Stimulated activated naive CD8-positive, alpha-beta T cell treated with anti-CD3 and anti-CD28 coated beads, Interleukin-15, Interleukin-2, amounts not matched to agents 100 U/mL and 50 U/mL, for 24 hours (primary cell): Measurements from ENCODE around the gene HORMAD2.

ENCODE experiments used
- ATAC-seq: fragments of 150-1000 bp; cut with Tn5 transposase; one replicate; pipeline ENCODE4 v1.10.0; 2021
- DNase-seq: peaks from one replicate; pipeline ENCODE4 v3.0.0; 2021

The HORMAD2 gene

DNA sequence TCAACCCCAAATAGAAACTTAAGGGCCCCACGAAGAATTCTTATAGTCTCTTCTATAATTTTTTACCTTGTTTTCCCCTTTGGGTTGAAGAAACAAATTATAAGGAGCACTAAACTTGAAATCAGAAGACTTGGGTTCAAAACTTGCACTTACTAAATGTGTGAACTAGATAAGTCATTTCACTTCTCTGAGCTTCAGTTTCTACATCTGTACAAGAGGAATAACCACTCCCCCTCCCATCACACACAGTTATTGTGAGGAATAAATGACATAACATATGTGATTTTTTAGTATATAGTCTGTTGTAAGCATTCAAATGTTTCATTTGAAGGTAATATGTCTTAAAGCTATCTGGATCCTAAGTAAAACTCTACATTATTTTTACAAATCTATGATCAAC is 87.5 kb downstream of the HORMAD2 start:
- DNase-seq (no peak), ATAC-seq (peak; percentile 43)

GRCh38 chr22:30169002-30169401 is 88.7 kb downstream of the HORMAD2 start:
- peak; percentile 48 for ATAC-seq
- no peak for DNase-seq

- ATAC-seq, result no peak
- DNase-seq, result no peak
Measured at GRCh38 chr22:30170129-30170528, 89.9 kb downstream of the HORMAD2 start.

DNA sequence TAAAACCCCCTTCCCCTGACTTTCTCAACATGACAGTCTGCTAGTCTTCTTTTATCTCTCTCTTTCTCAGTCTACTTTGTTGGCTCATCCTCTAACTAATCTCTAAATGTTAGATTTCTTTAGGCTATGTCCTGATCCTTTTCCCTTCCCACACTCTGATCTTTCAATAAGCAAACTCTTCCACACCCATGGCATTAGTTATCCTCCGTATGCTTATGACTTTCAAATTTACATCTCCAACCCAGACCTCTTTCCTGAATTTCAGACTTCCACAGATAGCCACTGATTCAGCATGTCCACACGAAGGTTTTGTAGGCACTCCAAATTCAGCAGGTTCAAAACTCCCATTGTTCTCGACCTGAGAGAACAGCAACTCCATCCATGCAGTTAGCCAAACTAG is 90.7 kb downstream of the HORMAD2 start:
- no peak for ATAC-seq
- no peak for DNase-seq

GRCh38 chr22:30175690-30176288 is 95.5 kb downstream of the HORMAD2 start:
- ATAC-seq, result no peak
- DNase-seq, result no peak

DNA sequence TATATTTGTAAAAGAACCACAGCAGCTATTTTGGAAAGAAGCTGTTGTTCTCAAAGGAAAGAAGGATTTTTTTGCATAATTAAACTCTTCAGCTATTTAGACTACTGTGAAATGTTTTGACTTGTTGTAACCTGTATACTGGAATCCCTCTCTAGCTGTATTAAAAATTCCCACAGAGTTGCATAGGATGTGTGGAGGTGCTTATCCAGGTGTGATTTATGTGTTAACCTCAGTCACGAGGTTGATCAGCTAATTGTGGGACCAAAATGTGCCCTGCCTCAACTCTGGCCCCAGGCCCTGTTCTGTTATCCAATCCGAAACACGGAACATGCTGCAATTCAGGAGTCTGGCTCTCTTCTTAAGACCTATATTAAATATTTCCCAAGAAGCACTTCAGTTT is 96.2 kb downstream of the HORMAD2 start:
- DNase-seq (no peak), ATAC-seq (no peak)

DNA sequence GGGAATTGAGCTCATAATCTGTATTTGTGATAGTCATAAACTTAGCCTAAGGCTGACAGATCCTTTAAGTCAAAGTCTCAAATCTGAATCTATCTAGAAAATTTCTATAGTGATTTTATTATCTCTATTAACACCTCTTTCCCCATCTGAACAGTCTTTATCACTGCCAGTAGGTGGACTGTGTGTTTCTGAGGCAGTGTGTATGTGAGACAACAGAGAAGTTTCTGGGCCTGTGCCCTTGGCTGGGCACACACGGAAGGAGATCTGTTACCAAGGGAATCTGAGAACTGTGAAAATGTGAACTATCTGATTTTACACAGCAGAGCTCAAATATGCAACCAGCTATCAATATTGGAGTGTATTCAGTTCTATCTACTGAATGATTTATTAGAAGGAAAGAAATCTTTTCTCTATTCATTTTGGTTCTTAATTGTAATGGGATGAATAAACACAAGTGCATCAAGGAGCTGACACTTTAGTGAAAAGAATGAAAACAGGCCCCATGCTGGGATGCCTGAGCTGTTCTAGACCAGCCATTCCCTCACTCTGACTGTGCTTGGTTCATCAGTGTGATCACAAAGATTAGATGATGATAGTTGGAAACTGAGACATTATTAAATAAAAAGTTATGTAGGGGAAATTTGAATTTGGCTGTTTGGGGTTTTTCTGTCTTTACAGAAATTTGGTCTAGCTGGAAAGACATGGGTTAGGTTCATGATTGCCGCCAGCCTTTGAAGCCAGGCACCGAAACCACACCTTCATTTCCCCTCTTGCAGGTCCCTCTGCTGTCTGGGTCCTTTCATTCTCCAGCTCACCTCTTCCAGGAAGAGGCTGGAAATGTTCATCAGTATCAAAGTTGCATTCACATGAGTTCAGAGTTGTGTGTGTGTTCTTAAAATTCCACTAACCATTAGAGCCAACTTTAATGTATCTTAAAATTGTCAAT is 98.2 kb downstream of the HORMAD2 start:
- ATAC-seq, result peak; percentile 88
- peak; percentile 52 for DNase-seq

DNA sequence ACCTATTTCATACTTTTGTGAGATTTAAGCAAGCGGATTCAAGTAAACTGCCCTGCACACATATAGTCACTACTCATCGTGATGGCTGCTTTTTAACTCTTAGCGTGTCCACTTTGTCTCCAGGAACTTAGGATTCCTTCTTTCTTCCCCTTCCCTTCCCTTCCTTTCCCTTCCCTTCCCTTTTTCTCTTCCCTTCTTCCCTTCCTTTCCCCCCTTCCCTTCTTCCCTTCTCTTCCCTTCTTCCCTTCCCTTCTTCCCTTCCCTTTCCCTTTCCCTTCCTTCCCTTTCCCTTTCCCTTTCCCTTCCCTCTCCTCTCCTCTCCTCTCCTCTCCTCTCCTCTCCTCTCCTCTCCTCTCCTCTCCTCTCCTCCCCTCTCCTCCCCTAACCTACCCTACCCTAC is 100.4 kb downstream of the HORMAD2 start:
- DNase-seq (no peak), ATAC-seq (no peak)

- DNase-seq, result no peak
- ATAC-seq, result no peak
Measured at GRCh38 chr22:30181459-30182349, 101.4 kb downstream of the HORMAD2 start.

DNA sequence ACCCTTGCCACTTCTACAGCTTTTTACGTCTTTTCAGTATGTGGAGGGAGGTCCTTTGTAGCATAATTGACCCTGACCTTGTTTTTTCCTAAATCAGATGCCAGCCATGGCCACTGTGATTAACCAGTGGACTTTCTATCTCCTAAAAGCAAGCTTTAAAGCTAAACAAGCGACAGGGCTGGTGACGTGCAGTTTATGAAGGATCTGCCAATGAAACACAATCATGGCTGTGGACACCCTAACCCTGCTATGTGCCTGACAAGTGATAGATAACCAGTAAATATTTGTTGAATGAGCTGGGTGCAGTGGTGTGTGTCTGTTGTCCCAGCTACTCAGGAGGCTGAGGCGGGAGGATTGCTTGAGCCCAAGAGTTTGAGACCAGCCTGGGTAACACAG is 102.1 kb downstream of the HORMAD2 start:
- ATAC-seq (no peak), DNase-seq (no peak)

GRCh38 chr22:30182815-30183214 is 102.6 kb downstream of the HORMAD2 start:
- no peak for DNase-seq
- no peak for ATAC-seq

DNA sequence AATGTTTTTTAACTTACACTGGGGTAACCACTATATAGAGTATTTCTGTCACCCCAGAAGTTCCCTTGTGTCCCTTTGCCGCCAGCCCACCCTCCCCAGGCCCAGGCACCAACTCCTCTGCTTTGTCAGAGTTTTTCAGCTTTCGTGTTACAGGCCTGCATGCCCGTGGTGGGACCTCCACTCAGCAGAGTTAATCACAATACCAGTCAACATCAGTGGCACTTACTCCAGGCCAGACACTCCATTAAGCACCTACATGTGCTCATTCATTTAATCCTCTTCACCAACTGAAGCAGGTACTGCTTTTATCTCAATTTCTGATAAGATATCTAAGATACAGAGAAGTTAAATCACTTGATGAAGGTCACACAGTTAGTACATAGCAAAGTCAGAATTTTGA is 103.0 kb downstream of the HORMAD2 start:
- no peak for ATAC-seq
- no peak for DNase-seq

GRCh38 chr22:30183861-30184278 is 103.6 kb downstream of the HORMAD2 start:
- ATAC-seq, result peak; percentile 70
- DNase-seq, result no peak

GRCh38 chr22:30185129-30185528 is 104.9 kb downstream of the HORMAD2 start:
- ATAC-seq (peak; percentile 34), DNase-seq (peak; percentile 31)

GRCh38 chr22:30185549-30185948 is 105.3 kb downstream of the HORMAD2 start:
- ATAC-seq, result no peak

DNA sequence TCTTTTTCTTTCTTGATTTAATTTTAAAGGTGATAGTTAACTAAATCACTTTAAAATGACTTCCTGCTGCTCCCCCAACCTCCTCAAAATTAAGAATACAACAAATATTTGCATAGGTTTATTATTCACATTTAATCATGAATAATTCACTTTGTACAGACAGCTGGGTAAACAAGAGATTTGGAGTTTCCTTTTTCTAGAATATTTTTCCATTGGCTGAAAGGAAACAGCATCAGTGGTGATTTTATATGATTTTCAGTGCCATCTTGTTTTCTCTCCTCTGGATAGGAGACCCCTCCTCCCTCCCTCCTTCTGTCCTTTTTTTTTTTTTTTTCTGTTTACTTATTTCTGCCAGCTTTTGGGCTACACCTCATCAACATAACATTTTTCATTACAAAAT is 105.8 kb downstream of the HORMAD2 start:
- no peak for DNase-seq
- ATAC-seq, result no peak

More at GRCh38 chr22:30185549-30185948, 105.3 kb downstream of the HORMAD2 start:
- no peak for DNase-seq

DNA sequence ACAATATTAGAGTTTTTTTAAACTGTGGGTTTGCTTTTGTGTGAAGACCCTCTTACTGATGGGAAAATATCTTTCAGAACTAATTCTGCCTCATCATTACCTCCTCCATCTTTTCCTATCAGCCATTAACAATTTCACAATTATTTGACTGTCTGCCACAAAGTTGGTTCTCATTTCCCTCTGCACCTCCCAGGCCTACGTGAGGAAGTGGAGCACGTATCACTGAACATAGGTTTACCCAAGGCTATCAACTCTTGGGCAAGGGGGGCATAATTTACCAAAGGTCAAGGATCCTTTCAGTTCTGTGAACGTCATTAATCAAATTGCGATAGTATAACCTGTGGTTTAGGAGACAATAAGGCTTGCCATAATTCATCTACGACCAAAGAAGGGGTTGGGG is 106.2 kb downstream of the HORMAD2 start:
- DNase-seq (no peak), ATAC-seq (no peak)

GRCh38 chr22:30187094-30187493 is 106.8 kb downstream of the HORMAD2 start:
- DNase-seq (no peak), ATAC-seq (no peak)

- ATAC-seq, result no peak
- no peak for DNase-seq
Measured at GRCh38 chr22:30187529-30188407, 107.5 kb downstream of the HORMAD2 start.

DNA sequence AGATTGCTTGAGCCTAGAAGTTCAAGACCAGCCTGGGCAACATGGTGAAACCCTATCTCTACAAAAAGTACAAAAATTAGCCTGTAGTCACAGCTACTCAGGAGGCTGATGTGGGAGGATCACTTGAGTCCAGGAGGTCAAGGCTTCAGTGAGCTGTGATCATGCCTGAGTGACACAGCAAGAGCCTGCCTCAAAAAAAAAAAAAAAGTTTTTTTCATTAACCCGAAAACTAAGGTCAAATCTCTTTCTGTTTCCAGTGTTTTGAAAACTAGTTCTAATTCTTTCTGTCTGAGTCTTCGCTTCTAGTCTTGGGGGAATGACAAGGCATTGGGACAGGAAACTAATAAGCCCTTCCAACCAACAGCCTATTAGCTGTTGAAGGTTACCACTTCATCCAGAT is 108.6 kb downstream of the HORMAD2 start:
- DNase-seq (no peak), ATAC-seq (no peak)

DNA sequence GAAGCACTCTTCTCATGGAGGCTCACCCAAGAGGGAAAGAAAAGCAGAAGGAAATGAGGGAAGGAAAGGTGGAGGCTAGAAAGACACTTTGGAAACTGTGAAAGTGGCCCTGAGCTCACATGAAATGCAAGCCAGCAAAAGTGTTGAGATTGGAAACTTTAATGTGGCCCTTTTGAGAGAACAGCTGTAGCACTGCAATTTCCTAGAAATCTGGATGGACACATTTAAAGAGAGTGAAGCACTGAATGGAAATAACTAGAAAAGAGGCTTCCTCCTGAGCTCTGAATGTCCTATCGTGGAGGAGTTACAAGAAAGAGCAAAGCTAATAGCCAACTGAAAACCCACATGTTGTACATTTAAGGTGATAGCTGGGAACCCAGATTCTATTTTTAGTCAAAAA is 110.3 kb downstream of the HORMAD2 start:
- no peak for ATAC-seq

More for the DNA sequence above, 110.3 kb downstream of the HORMAD2 start:
- DNase-seq, result no peak
